Activated T-cell treated with anti-CD3 and anti-CD28 coated beads, Interleukin-2, amount 50 U/mL, for 4 hours (primary cell): Measurements from ENCODE around the gene F2RL1. TPM values are rescaled to one million over a fixed set of nuclear protein-coding genes. Genes with fewer than 3 reads are reported as not detected.

ENCODE experiments used
- ATAC-seq, 2 donors: fragments of 200-7000 bp; cut with Tn5 transposase; one replicate each; pipeline ENCODE4 v1.10.0; 2021
- DNase-seq: peaks from one replicate; pipeline ENCODE4 v3.0.0-alpha.2; 2020
- H3K27me3 Mint-ChIP-seq: one replicate; pipeline ENCODE4 v1.8.0; 2021; ENCODE audit warnings: low read depth, mixed read lengths
- H3K36me3 Mint-ChIP-seq: one replicate; pipeline ENCODE4 v1.8.0; 2022; ENCODE audit warnings: mixed read lengths; ENCODE audit not compliant: insufficient read depth
- H3K4me1 Mint-ChIP-seq: one replicate; pipeline ENCODE4 v1.8.0; 2021; ENCODE audit warnings: low read depth, mixed read lengths
- H3K4me3 Mint-ChIP-seq: one replicate; pipeline ENCODE4 v1.8.0; 2021; ENCODE audit warnings: mild to moderate bottlenecking, moderate library complexity, mixed read lengths
- H3K9me3 Mint-ChIP-seq: one replicate; pipeline ENCODE4 v1.8.0; 2021; ENCODE audit warnings: mixed read lengths
- total RNA-seq, 3 donors: library from RNA; stranded (reverse); gene quantifications; one replicate each; pipeline ENCODE4 v1.2.1, GENCODE V29; 2021

The F2RL1 gene
- total RNA-seq, 3 donors from 2014 or later = 1.6 to 1.9 (median 1.8) TPM

DNA sequence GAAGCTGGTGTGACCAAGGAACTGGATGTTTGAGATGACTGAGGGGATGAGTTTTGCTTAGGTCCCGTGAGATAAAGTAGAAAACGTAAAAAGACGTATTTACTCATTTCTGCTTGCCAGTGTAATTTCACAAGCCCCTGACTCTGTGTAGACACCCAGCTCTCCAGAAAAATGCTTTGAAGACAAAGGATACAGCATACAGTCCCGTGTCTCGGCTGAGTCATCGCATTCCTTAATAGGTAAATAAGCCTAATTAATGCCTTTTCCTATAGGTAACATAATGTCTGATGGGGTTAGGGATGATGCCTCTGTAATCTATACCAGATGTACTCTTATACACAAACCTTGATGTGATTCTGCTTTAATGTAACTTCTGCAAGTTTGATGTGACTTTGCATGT, 51.2 kb downstream of the F2RL1 start:
- peaks cover 1% of the 10 kb centered on the region for H3K4me1 Mint-ChIP-seq
- ATAC-seq (no peak), DNase-seq (no peak)
- H3K9me3 Mint-ChIP-seq = no peaks in the 10 kb centered on the region
- H3K36me3 Mint-ChIP-seq = no peaks in the 10 kb centered on the region
- H3K27me3 Mint-ChIP-seq = peaks cover 1% of the 10 kb centered on the region
- H3K4me3 Mint-ChIP-seq = no peak overlapping the region

DNA sequence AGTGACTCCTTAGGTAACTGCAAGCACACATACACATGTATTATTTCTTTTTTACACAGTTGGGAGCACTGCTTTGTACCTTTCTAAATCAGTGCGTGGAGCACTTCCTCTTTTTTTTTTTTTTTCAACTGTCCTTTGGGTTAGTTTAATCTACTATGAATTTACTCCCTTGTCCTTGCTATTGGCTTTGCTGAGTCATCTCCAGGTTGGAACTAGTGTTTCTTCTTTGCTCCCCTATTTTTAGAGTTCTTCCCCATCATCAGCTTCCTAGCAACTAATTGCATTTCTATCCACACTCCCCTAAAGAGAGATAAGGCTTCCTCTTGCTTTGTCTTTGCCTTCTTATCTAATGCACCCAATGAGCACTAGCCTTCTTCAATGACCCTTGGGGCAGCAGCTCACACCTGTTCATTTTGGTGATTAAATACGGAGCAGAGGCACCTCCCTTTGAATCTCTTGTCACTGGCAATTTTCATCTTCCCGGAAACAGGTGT, 55.3 kb downstream of the F2RL1 start:
- Mint-ChIP-seq H3K4me3 (no peak overlapping the region), H3K36me3 (peaks cover 2% of the 10 kb centered on the region), H3K27me3 (peaks cover 5% of the 10 kb centered on the region), H3K9me3 (no peaks in the 10 kb centered on the region), H3K4me1 (peaks cover 1% of the 10 kb centered on the region)
- no peak for ATAC-seq
- no peak for DNase-seq

Other genes starting within 250 kb of the F2RL1 start
- gene F2RL2, start 195.6 kb upstream of the F2RL1 start, total RNA-seq = under 1 TPM in 2 of 3 donors, not detected in 1; 0.08 to 0.13 TPM
- gene F2R, start 102.9 kb upstream of the F2RL1 start, total RNA-seq = 1 to 10 TPM; 1.4 to 5.6 (median 4.3) TPM
- under 1 TPM in 1 of 3 donors, not detected in 2; 0.66 TPM for gene S100Z, start 31.0 kb downstream of the F2RL1 start, total RNA-seq
- not detected for gene CRHBP, start 134.0 kb downstream of the F2RL1 start, total RNA-seq
- gene AGGF1, start 211.4 kb downstream of the F2RL1 start, total RNA-seq = 10 to 100 TPM; 31.7 to 32.8 (median 31.9) TPM